NCI-H1092 (cell line): ENCODE data around the gene CTAGE6.
"Not testable (repeated sequence)": the region's sequence is repeated elsewhere in the genome, so short reads cannot be mapped to it uniquely, and the experiment has no call there.

ENCODE experiments used
- DNase-seq: peaks from one replicate; lab custom pipeline; 2025; lab: John Stamatoyannopoulos, UW

CTAGE6 gene

GRCh38 chr7:143757596-143757995 lies at the start of gene CTAGE6:
TSS of gene CTAGE6 (minus strand) at chr7:143757696. CDS start at chr7:143757658, 38 bp downstream.
- DNase-seq = not testable (repeated sequence)

- not testable (repeated sequence) for DNase-seq
Observed at GRCh38 chr7:143806664-143807071, 49.2 kb upstream of the CTAGE6 start.

- DNase-seq = not testable (repeated sequence)
Observed at GRCh38 chr7:143797896-143798290, 40.4 kb upstream of the CTAGE6 start.

- DNase-seq = not testable (repeated sequence)
Observed at GRCh38 chr7:143797119-143797895, 39.8 kb upstream of the CTAGE6 start.

GRCh38 chr7:143795653-143796052 lies 38.2 kb upstream of the CTAGE6 start:
- DNase-seq = not testable (repeated sequence)

GRCh38 chr7:143792633-143793032 lies 35.1 kb upstream of the CTAGE6 start:
- not testable (repeated sequence) for DNase-seq

GRCh38 chr7:143785415-143786182 lies 28.1 kb upstream of the CTAGE6 start:
- not testable (repeated sequence) for DNase-seq

GRCh38 chr7:143779591-143779990 lies 22.1 kb upstream of the CTAGE6 start:
- DNase-seq = not testable (repeated sequence)

GRCh38 chr7:143772738-143773468 lies 15.4 kb upstream of the CTAGE6 start:
- not testable (repeated sequence) for DNase-seq

- DNase-seq = not testable (repeated sequence)
Observed at GRCh38 chr7:143767531-143767930, 10.0 kb upstream of the CTAGE6 start.

GRCh38 chr7:143765678-143766077 lies 8.2 kb upstream of the CTAGE6 start:
- DNase-seq = not testable (repeated sequence)

- not testable (repeated sequence) for DNase-seq
Observed at GRCh38 chr7:143763065-143763464, 5.6 kb upstream of the CTAGE6 start.

GRCh38 chr7:143745340-143745739 lies 12.2 kb downstream of the CTAGE6 start:
- DNase-seq = not testable (repeated sequence)

- DNase-seq = not testable (repeated sequence)
Observed at GRCh38 chr7:143737037-143737819, 20.3 kb downstream of the CTAGE6 start.

GRCh38 chr7:143735962-143736361 lies 21.5 kb downstream of the CTAGE6 start:
- DNase-seq = no peak

GRCh38 chr7:143733876-143734275 lies 23.6 kb downstream of the CTAGE6 start:
- DNase-seq = no peak

- no peak for DNase-seq
Observed at GRCh38 chr7:143728333-143728862, 29.1 kb downstream of the CTAGE6 start.

GRCh38 chr7:143727561-143727960 lies 29.9 kb downstream of the CTAGE6 start:
- DNase-seq = not testable (repeated sequence)

GRCh38 chr7:143726143-143726542 lies 31.4 kb downstream of the CTAGE6 start:
- DNase-seq = not testable (repeated sequence)

- not testable (repeated sequence) for DNase-seq
Observed at GRCh38 chr7:143720335-143720734, 37.2 kb downstream of the CTAGE6 start.
